ENCODE measurements around the gene IFT122. TPM values are rescaled to one million over a fixed set of nuclear protein-coding genes. Genes with fewer than 3 reads are reported as not detected.
"Not testable (repeated sequence)": the region's sequence is repeated elsewhere in the genome, so short reads cannot be mapped to it uniquely, and the experiment has no call there.

IFT122 gene
- total and polyA plus RNA-seq, 8 donors = 9.9 to 163 (median 19.6) TPM

DNA sequence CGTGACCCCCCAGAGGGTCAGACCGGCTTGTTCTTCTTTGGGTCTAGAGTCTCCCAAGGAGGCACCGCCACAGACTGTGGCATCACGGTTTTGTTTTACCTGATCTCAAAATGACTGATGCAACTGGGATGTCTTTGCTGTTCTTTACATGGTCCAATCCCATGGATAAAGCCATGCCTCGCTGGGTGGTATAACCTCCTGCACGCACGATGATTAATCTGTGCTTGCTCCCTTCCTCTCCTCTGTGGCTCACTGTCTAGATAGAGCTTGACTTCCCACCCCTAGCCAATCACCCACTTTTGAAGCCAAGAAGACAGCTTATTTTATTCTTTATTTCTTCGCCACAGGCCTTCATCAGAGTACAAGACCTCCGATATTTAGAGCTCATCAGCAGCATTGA lies 51.8 kb downstream of the IFT122 start:
- Histone ChIP-seq H3K4me1 (peaks cover 5 to 13% (median 8%) of the 10 kb centered on the region in 4 donors), H3K27me3 (no peaks in the 10 kb centered on the region), H3K27ac (no peak overlapping the region), H3K9me3 (no peaks in the 10 kb centered on the region), H3K36me3 (peaks cover 0 to 72% (median 59%) of the 10 kb centered on the region in 4 donors), H3K4me3 (no peak overlapping the region)
- TF ChIP-seq, protein P1, sequence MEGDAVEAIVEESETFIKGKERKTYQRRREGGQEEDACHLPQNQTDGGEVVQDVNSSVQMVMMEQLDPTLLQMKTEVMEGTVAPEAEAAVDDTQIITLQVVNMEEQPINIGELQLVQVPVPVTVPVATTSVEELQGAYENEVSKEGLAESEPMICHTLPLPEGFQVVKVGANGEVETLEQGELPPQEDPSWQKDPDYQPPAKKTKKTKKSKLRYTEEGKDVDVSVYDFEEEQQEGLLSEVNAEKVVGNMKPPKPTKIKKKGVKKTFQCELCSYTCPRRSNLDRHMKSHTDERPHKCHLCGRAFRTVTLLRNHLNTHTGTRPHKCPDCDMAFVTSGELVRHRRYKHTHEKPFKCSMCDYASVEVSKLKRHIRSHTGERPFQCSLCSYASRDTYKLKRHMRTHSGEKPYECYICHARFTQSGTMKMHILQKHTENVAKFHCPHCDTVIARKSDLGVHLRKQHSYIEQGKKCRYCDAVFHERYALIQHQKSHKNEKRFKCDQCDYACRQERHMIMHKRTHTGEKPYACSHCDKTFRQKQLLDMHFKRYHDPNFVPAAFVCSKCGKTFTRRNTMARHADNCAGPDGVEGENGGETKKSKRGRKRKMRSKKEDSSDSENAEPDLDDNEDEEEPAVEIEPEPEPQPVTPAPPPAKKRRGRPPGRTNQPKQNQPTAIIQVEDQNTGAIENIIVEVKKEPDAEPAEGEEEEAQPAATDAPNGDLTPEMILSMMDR (IDR thresholded peaks at IDR 0.05) = no peak
- no peak for TF ChIP-seq POLR2A (IDR thresholded peaks at IDR 0.05)
- TF ChIP-seq POLR2AphosphoS5 (IDR thresholded peaks at IDR 0.05) = no peak
- no peak for TF ChIP-seq EP300 (IDR thresholded peaks at IDR 0.05)
- intact Hi-C loops (cut with DNase I; ENCODE audit: low total_unique reads) = no loop called here
- no peak for DNase-seq
- WGBS, 5 donors = 94 to 99% (median 97%) methylated on average over 8 to 9 of the region's 9 CpGs

- intact Hi-C loops (cut with DNase I; ENCODE audit: low total_unique reads) = no loop called here
- Histone ChIP-seq H3K27ac (no peak overlapping the region), H3K4me3 (no peak overlapping the region), H3K36me3 (peaks cover 0 to 70% (median 60%) of the 10 kb centered on the region in 4 donors), H3K27me3 (no peaks in the 10 kb centered on the region), H3K9me3 (no peaks in the 10 kb centered on the region), H3K4me1 (peaks cover 5 to 13% (median 8%) of the 10 kb centered on the region in 4 donors)
- 87 to 95% (median 92%) methylated on average over 4 of the region's 4 CpGs for WGBS, 5 donors
- TF ChIP-seq EP300 (IDR thresholded peaks at IDR 0.05) (no peak), POLR2A (IDR thresholded peaks at IDR 0.05) (no peak)
- no peak for DNase-seq
Measured at GRCh38 chr3:129492691-129493090, 52.7 kb downstream of the IFT122 start.

DNA sequence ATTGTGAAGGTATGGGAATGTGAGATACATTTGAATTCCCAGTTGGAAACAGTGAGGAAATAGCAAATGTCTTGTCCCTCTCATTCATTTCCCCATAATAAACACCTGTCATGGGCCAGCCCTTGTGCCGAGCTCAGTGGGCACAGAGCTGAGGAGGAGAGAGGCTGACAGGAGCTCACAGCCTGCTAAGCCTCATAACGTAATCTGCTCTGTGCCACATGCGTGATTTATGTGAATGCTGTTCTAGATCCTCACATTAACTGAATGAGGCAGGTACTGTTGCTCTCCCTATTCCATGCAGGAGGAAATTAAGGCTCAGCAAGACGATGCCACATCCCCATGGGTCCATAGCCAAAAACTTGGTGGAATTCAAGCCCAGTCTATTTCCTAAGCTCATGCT lies 53.2 kb downstream of the IFT122 start:
- intact Hi-C loops (cut with DNase I; ENCODE audit: low total_unique reads) = no loop called here
- H3K36me3 ChIP-seq = peaks cover 0 to 65% (median 57%) of the 10 kb centered on the region in 4 donors
- H3K9me3 ChIP-seq = no peaks in the 10 kb centered on the region
- peaks cover 5 to 13% (median 8%) of the 10 kb centered on the region in 4 donors for H3K4me1 ChIP-seq
- TF ChIP-seq EP300 (IDR thresholded peaks at IDR 0.05) (no peak), POLR2A (IDR thresholded peaks at IDR 0.05) (no peak), POLR2AphosphoS5 (IDR thresholded peaks at IDR 0.05) (no peak)
- TF ChIP-seq, protein P1 (IDR thresholded peaks at IDR 0.05) = no peak
- no peak overlapping the region for H3K4me3 ChIP-seq
- H3K27me3 ChIP-seq = no peaks in the 10 kb centered on the region
- WGBS, 5 donors = 90 to 94% (median 93%) methylated on average over 4 of the region's 4 CpGs
- peak overlapping the region in 1 of 5 donors; percentile 69 for H3K27ac ChIP-seq
- DNase-seq = no peak

DNA sequence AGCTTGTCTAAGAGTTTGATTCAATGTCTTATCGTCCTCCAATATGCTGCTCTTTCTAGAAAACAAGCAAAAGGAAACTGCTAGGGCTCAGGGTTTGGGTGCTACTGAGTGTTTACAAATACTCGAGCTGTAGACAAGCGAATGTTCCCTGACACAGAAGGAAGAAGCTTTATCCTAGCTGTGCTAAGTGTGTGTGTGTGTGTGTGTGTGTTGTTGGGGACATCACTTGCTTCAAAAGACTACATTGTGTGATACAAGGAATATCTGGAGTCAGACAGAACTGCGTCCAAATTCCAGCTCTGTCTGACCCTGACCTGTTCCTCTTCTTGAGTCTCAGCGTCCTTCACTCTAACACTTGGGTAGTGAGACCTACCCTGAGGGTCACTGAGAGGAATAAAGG lies 54.5 kb downstream of the IFT122 start:
- Histone ChIP-seq H3K27ac (peak overlapping the region; percentile 55 to 75 (median 69)), H3K4me1 (peaks cover 5 to 13% (median 8%) of the 10 kb centered on the region in 4 donors), H3K36me3 (peaks cover 0 to 59% (median 51%) of the 10 kb centered on the region in 4 donors)
- intact Hi-C loops (cut with DNase I; ENCODE audit: low total_unique reads); H3K4me3 ChIP-seq; H3K9me3 ChIP-seq; H3K27me3 ChIP-seq; DNase-seq: not testable (repeated sequence)
- WGBS, 5 donors = 62 to 71% (median 68%) methylated on average over 5 of the region's 5 CpGs

- 71 to 82% (median 75%) methylated on average over 10 of the region's 10 CpGs for WGBS, 5 donors
- H3K4me1 ChIP-seq; H3K27me3 ChIP-seq; H3K9me3 ChIP-seq; DNase-seq; H3K4me3 ChIP-seq; intact Hi-C loops (cut with DNase I; ENCODE audit: low total_unique reads): not testable (repeated sequence)
- Histone ChIP-seq H3K27ac (peak overlapping the region in 4 of 5 donors; percentile 67 to 75 (median 72)), H3K36me3 (peaks cover 2 to 65% (median 55%) of the 10 kb centered on the region in 4 donors)
Measured at GRCh38 chr3:129495006-129495639, 55.1 kb downstream of the IFT122 start.

DNA sequence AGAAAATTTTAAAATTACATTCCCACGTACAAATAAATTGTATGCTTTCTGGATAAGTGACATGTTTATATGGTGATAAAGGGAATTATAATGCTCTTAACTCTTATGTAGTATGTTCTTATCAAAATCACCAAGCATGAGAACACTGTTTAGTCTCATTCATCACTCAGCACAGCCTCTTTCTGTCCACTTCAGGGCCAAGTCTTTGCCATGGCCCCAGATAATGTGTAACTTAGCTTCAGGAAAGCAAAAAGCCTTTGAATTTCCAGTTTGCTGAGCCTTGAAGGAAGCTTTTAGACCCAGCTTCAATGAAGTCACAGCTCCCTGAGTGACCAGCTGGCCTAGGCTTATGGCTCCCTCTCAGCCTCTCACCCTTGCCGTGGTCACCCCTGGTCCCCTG lies 57.9 kb downstream of the IFT122 start:
- H3K9me3 ChIP-seq; H3K27me3 ChIP-seq; H3K4me3 ChIP-seq; H3K4me1 ChIP-seq; intact Hi-C loops (cut with DNase I; ENCODE audit: low total_unique reads): not testable (repeated sequence)
- Histone ChIP-seq H3K36me3 (peaks cover 9 to 70% (median 65%) of the 10 kb centered on the region in 4 donors), H3K27ac (peak overlapping the region in 3 of 5 donors; percentile 8 to 49 (median 12))
- 50 to 75% (median 68%) methylated on average over 2 of the region's 2 CpGs for WGBS, 5 donors
- DNase-seq = peak in 1 of 2 donors; percentile 35

DNA sequence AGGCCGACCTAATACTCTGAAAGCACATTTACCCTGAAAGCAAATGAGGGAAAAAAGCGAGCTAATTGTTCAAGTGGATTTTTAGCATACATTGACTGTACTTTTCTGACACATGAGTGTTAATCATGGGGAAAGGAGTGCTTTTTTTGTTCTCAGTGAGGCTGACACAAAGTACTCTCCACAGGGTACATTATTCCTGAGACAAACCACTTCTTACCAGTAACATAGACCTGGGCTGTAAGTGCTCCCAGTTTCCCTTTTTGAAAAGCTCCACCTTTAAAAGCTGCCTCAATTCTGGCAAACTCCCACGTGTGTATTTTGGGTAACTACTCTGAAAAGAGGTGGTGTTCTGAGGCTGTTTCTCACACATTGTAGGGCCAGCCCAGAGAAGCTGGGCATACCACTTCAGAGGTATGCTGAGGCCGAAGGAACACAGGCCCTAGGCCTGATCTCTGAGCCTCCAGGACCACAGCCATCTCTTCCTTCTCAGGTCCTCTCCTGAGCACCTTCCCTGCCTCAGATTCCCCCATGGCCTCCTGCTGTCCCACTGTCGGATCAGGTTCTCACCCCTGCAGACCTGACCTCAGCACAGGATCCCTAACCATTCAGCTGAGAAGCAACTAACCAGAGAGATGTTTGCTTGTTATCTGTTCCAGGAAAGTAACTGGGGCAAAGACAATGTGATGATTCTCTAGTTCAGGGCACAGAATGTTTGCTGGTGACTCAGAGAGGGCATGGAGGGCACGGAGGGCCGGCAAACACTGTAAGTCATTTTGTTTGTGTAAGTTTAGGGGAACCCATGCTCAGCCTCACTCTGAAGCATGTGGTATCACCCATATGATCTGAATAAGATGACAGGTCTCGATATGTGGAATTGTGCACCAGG lies 58.8 kb downstream of the IFT122 start:
- 69 to 90% (median 76%) methylated on average over 6 to 8 of the region's 8 CpGs for WGBS, 5 donors

DNA sequence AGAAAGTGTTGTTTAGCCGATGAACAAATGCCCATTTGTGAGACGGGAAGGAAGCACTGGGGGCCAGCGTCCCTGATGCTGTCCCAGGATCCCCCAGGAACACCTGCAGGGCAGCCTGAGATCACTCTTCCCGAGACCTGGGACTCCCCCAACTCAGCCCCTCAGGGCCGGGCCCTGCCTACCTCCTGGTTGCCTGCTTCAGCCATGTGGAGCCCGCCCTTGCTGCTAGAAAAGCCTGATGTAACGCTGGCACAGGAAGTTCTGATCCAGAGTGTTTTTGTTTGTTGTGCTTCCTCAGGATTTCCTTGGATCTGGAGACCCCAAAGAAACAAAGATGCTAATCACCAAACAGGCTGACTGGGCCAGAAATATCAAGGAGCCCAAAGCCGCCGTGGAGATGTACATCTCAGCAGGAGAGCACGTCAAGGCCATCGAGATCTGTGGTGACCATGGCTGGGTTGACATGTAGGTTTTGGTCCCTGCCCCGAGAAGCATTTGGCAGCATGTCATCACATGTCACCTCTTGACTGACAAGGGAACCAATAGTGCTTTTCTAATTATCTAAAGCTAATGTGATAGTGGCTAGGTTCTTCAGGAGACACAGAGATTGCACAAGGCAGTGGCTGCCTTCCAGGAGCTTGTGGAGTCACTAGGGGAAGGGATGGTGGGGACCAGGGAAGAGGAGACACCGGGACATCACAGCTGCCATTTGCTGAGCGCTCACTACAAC lies 59.7 kb downstream of the IFT122 start:
- H3K36me3 ChIP-seq = peaks cover 10 to 75% (median 71%) of the 10 kb centered on the region in 4 donors
- H3K9me3 ChIP-seq; H3K4me3 ChIP-seq; DNase-seq; H3K4me1 ChIP-seq; intact Hi-C loops (cut with DNase I; ENCODE audit: low total_unique reads); H3K27me3 ChIP-seq: not testable (repeated sequence)
- 83 to 94% (median 86%) methylated on average over 11 to 14 of the region's 14 CpGs for WGBS, 5 donors
- H3K27ac ChIP-seq = peak overlapping the region in 2 of 5 donors; percentile 26 to 27

More for the DNA sequence above, 58.8 kb downstream of the IFT122 start:
- peaks cover 10 to 70% (median 65%) of the 10 kb centered on the region in 4 donors for H3K36me3 ChIP-seq
- H3K27ac ChIP-seq = peak overlapping the region in 1 of 5 donors; percentile 8
- H3K4me3 ChIP-seq; H3K4me1 ChIP-seq; DNase-seq; intact Hi-C loops (cut with DNase I; ENCODE audit: low total_unique reads); H3K9me3 ChIP-seq; H3K27me3 ChIP-seq: not testable (repeated sequence)
